Ishikawa (cell line): Measurements from ENCODE around the gene CORO2B.

Source experiments
- CEBPB ChIP-seq: IDR thresholded peaks from 2 replicates; pipeline ENCODE4 v1.6.1; 2012
- CREB1 ChIP-seq: IDR thresholded peaks from 2 replicates; pipeline ENCODE4 v1.6.1; 2012; ENCODE audit warnings: low read depth
- EGR1 ChIP-seq: IDR thresholded peaks from 2 replicates; pipeline ENCODE4 v1.6.1; 2012
- EP300 ChIP-seq: IDR thresholded peaks from 2 replicates; pipeline ENCODE4 v1.6.1; 2012; ENCODE audit warnings: borderline replicate concordance
- FOXM1 ChIP-seq: IDR thresholded peaks from 2 replicates; pipeline ENCODE4 v1.6.1; 2012; ENCODE audit warnings: low read depth, borderline replicate concordance
- MAX ChIP-seq: IDR thresholded peaks from 2 replicates; pipeline ENCODE4 v1.6.1; 2012
- NFIC ChIP-seq: IDR thresholded peaks from 2 replicates; pipeline ENCODE4 v1.6.1; 2012
- RAD21 ChIP-seq: IDR thresholded peaks from 2 replicates; pipeline ENCODE4 v1.6.1; 2012; ENCODE audit warnings: low read depth
- REST ChIP-seq: IDR thresholded peaks from 2 replicates; pipeline ENCODE4 v1.6.1; 2012; ENCODE audit warnings: low read depth, mild to moderate bottlenecking
- TAF1 ChIP-seq: IDR thresholded peaks from 2 replicates; pipeline ENCODE4 v1.6.1; 2012; ENCODE audit warnings: low read depth, mild to moderate bottlenecking
- TCF12 ChIP-seq: IDR thresholded peaks from 2 replicates; pipeline ENCODE4 v1.6.1; 2012; ENCODE audit warnings: low read depth
- TEAD4 ChIP-seq: IDR thresholded peaks from 2 replicates; pipeline ENCODE4 v1.6.1; 2012
- USF1 ChIP-seq: IDR thresholded peaks from 2 replicates; pipeline ENCODE4 v1.6.1; 2012
- YY1 ChIP-seq: IDR thresholded peaks from 2 replicates; pipeline ENCODE4 v1.6.1; 2012; ENCODE audit warnings: low read depth
- ZBTB7A ChIP-seq: IDR thresholded peaks from 2 replicates; pipeline ENCODE4 v1.6.1; 2012; ENCODE audit warnings: low read depth

Gene CORO2B

DNA sequence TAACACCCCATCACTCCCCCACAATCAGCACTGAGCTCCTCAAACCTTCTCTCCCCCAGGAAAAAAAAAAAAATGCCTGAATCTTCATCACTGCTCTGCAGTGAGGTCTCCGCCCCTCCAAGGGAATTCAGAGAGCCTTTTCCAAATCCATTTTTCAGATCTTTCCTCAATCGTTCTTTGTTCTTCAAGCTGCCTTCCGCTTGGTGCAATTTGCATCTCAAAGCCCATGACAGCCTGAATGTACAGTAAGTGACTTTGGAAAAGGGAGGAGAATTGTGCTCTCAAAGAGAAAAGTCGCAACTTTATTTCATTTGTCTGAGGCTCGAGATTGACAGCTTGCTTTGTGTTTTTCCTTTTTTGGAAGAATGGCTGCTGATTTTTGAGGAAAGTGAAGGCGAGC, 75.0 kb downstream of the CORO2B start:
- no peak for TF ChIP-seq ZBTB7A
- TF ChIP-seq FOXM1, result no peak
- no peak for TF ChIP-seq RAD21
- no peak for TF ChIP-seq EP300
- no peak for TF ChIP-seq TEAD4
- no peak for TF ChIP-seq EGR1
- no peak for TF ChIP-seq TAF1
- TF ChIP-seq REST, result no peak
- no peak for TF ChIP-seq NFIC
- TF ChIP-seq MAX, result no peak
- no peak for TF ChIP-seq YY1
- no peak for TF ChIP-seq CREB1
- no peak for TF ChIP-seq USF1
- no peak for TF ChIP-seq TCF12
- no peak for TF ChIP-seq CEBPB

- TF ChIP-seq REST (no peak), USF1 (no peak)
Observed at GRCh38 chr15:68654786-68655560, 76.2 kb downstream of the CORO2B start.

- TF ChIP-seq ZBTB7A (no peak), CEBPB (no peak), EP300 (no peak), TAF1 (no peak), TEAD4 (no peak), TCF12 (no peak), RAD21 (no peak), NFIC (no peak), REST (no peak), YY1 (no peak), FOXM1 (no peak), CREB1 (no peak), MAX (no peak), EGR1 (no peak), USF1 (no peak)
Observed at GRCh38 chr15:68655686-68656437, 77.1 kb downstream of the CORO2B start.

- TF ChIP-seq YY1, result no peak
- TF ChIP-seq TAF1, result no peak
- no peak for TF ChIP-seq FOXM1
- TF ChIP-seq NFIC, result no peak
- no peak for TF ChIP-seq CREB1
- TF ChIP-seq REST, result no peak
- no peak for TF ChIP-seq TCF12
- no peak for TF ChIP-seq MAX
- TF ChIP-seq USF1, result no peak
- no peak for TF ChIP-seq ZBTB7A
- TF ChIP-seq TEAD4, result no peak
- no peak for TF ChIP-seq CEBPB
- TF ChIP-seq EP300, result no peak
Observed at GRCh38 chr15:68656438-68656739, 77.6 kb downstream of the CORO2B start.
